GM13977 (cell line): ENCODE data around the gene NPRL2.

Source experiments
- DNase-seq: peaks from one replicate; pipeline ENCODE4 v3.0.0; 2012; ENCODE audit warnings: low spot score
- CTCF ChIP-seq: IDR thresholded peaks from 2 replicates; pipeline ENCODE4 v1.5.1; 2012; ENCODE audit warnings: mild to moderate bottlenecking, control low read depth; ENCODE audit not compliant: insufficient read depth; ENCODE audit errors: extremely low read depth, missing control alignments
- in situ Hi-C: fragments of 300-500 bp; cut with MboI; formaldehyde crosslinking; loops from one replicate; pipeline ENCODE4 v1.12.0; 2022; ENCODE audit warnings: low sequenced_read_pairs, low pct_unique_long_range_greater_than_20kb, mixed read lengths, inconsistent platforms; ENCODE audit not compliant: unreplicated experiment

NPRL2 gene

GRCh38 chr3:50350527-50351322, at the start of gene NPRL2, which contains the start of gene CYB561D2:
TSS of gene NPRL2 (minus strand) at chr3:50350775. CDS start at chr3:50350652, 123 bp downstream.
TSS of gene CYB561D2 (plus strand) at chr3:50350862. CDS start at chr3:50351434, 572 bp downstream.
- DNase-seq: peak; percentile 96

GRCh38 chr3:50396502-50396901, 45.9 kb upstream of the NPRL2 start:
- no peak for DNase-seq
- in situ Hi-C loops: no loop called here
- TF ChIP-seq CTCF: no peak

More at GRCh38 chr3:50350527-50351322, at the start of gene NPRL2, which contains the start of gene CYB561D2:
- in situ Hi-C loops: no loop called here
- TF ChIP-seq CTCF: no peak

DNA sequence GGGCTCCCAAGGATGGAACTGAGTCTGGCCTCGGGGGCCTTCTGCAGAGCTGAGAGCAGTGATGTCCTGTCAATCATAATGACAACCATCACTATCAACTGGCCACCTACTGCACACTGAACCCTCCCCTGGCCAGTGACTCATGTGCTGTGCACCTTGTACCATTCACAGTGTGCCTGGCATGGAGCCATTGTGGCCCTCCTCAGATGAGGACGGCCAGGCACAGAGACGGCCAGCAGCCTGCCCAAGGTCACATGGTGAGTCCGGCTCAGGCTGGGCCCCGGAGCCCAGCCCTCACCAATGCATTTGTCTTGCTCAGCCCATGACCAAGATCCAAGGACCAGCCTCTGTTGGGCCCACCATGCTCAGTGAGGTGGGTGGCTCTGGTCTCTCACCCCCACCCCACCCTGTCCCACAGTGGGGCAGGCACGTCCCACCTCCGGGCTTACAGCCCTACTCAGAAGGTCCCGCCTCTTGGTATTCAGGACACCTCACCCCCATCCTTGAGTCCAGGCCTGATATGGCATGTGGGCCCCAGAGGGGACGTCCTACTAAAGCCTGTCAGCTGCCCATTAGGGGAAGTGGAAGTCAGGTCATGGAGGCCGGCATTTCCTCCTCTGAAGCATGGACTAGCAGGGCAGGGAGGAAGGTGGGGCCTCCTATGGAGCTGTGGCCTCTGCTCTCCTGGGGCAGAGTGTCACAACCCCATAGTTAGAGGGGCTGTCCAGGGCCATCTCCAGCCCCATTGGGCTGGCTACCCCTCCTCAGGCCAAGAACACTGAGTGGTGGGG, 44.7 kb upstream of the NPRL2 start:
- no peak for DNase-seq
- TF ChIP-seq CTCF: no peak
- in situ Hi-C loops: no loop called here

- no peak for TF ChIP-seq CTCF
- in situ Hi-C loops: no loop called here
- no peak for DNase-seq
Observed at GRCh38 chr3:50393061-50393460, 42.5 kb upstream of the NPRL2 start.

DNA sequence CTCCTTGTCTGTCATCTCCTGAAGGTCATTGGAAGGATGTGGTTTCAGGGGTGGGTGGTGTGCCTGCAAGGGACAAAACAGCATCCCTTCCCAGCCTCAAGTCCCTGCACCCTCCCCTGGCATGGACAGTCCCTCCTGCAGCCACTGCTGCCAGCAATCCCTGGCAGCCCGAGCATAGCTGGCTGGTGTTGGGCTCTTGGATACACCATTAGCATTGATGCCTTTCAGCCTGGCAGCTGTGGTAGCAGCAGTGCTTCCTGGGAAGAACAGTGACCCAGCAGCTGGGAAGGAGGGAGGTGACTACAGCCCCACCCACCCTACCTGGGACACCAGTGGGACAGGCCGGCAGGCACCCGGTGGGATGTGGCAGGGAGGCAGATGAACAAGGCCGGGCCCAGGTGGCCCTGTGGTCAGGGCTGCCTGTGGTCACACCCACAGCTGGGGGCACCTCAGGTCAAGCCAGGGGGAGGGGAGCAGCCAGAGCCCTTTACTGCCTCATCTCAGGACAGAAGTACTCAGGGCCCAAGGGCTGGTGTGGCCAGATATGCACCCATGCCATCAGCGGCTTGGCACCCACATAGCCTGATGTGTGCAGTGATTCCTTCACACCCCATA, 41.6 kb upstream of the NPRL2 start:
- no peak for DNase-seq
- TF ChIP-seq CTCF: no peak
- in situ Hi-C loops: no loop called here

GRCh38 chr3:50390508-50391224, 40.1 kb upstream of the NPRL2 start:
- no peak for DNase-seq
- no peak for TF ChIP-seq CTCF
- in situ Hi-C loops: no loop called here
